Measurements from ENCODE around the gene CMTM6.

- TF ChIP-seq POLR2AphosphoS5 (IDR thresholded peaks at IDR 0.05; ENCODE audit: borderline replicate concordance, low read depth, low read length) (no peak), EZH2 (IDR thresholded peaks at IDR 0.05) (no peak), FOXP2 (optimal IDR thresholded peaks at IDR 0.05; ENCODE audit: control extremely low read depth, extremely low read length, insufficient read depth) (no peak)
Observed at GRCh38 chr3:32449691-32450090, 53.0 kb downstream of the CMTM6 start.

Measured in SK-N-MC (cell line).